ENCODE results near the gene LINC01488.

LINC01488 gene

GRCh38 chr11:69514771-69515170 lies 33.3 kb downstream of the LINC01488 start:
- H2AFZ ChIP-seq (ENCODE audit: low read depth, low read length, severe bottlenecking), result no peak overlapping the region
- TF ChIP-seq, protein P1, sequence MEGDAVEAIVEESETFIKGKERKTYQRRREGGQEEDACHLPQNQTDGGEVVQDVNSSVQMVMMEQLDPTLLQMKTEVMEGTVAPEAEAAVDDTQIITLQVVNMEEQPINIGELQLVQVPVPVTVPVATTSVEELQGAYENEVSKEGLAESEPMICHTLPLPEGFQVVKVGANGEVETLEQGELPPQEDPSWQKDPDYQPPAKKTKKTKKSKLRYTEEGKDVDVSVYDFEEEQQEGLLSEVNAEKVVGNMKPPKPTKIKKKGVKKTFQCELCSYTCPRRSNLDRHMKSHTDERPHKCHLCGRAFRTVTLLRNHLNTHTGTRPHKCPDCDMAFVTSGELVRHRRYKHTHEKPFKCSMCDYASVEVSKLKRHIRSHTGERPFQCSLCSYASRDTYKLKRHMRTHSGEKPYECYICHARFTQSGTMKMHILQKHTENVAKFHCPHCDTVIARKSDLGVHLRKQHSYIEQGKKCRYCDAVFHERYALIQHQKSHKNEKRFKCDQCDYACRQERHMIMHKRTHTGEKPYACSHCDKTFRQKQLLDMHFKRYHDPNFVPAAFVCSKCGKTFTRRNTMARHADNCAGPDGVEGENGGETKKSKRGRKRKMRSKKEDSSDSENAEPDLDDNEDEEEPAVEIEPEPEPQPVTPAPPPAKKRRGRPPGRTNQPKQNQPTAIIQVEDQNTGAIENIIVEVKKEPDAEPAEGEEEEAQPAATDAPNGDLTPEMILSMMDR (IDR thresholded peaks at IDR 0.05; ENCODE audit: insufficient read depth, low read length, poor library complexity, severe bottlenecking), result no peak
- TF ChIP-seq EZH2phosphoT487 (conservative IDR thresholded peaks at IDR 0.05; ENCODE audit: low read length), result no peak
- no peak overlapping the region for H3K4me2 ChIP-seq (ENCODE audit: low read depth, low read length, poor library complexity, severe bottlenecking)
- no peaks in the 10 kb centered on the region for H3K79me2 ChIP-seq (ENCODE audit: insufficient read depth, low read length)
- H3K27me3 ChIP-seq (ENCODE audit: low read length), result no peaks in the 10 kb centered on the region
- no peaks in the 10 kb centered on the region for H3K9me3 ChIP-seq (ENCODE audit: insufficient read depth, low read length)
- no peak overlapping the region for H3K9ac ChIP-seq (ENCODE audit: low read length)
- no peaks in the 10 kb centered on the region for H3F3A ChIP-seq (ENCODE audit: insufficient read depth)
- no peaks in the 10 kb centered on the region for H4K20me1 ChIP-seq (ENCODE audit: low read depth, low read length)
- no peak overlapping the region for H3K4me3 ChIP-seq (ENCODE audit: insufficient read depth, low read length, poor library complexity, severe bottlenecking)
- no peak overlapping the region for H3K27ac ChIP-seq (ENCODE audit: low read depth, low read length)
- H3K36me3 ChIP-seq (ENCODE audit: low read length), result no peaks in the 10 kb centered on the region
- no peaks in the 10 kb centered on the region for H3K9me2 ChIP-seq (replicated peaks; ENCODE audit: insufficient read depth, low read length)

DNA sequence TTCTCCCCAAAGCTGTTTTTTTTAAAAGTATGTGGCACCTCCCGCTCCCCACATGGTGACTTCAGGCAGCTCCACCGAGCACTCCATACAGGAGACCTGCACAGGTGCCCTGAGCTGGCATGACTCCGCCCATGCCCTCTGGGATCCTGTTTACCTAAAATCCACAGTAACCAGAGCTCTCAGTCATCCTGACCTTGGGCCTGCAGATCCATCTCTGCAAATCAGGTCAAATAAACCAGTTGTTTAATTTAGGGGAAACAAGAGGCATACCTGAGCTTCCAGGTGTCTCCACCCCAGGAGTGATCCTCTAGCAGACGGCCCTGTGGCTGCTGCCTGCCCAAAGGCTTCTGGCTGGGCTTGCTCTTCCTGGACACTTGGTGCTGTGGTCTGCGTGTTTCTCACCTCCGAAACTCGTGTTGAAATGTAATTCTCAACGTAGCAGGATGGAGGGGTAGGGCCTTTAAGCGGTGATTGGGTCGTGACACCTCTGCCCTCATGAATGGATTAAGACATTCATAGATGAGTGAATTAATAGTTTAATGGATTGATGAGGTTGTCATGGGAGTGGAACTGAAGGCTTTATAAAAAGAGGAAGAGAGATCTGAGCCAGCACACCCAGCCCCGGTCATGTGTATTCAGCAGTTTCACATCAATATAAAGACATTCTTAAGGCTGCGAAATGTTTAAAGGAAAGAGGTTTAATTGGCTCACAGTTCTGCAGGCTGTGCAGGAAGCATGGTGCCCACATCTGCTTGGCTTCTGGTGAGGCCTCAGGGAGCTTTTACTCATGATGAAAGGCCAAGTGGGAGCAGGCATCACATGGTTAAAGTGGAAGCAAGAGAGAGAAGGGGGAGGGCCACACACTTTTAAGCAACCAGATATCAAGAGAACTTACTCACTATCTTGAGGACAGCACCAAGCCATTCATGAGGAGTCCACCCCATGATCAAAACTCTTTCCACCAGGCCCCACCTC lies 34.1 kb downstream of the LINC01488 start:
- H3K27ac ChIP-seq (ENCODE audit: low read depth, low read length), result no peak overlapping the region
- H3K36me3 ChIP-seq (ENCODE audit: low read length), result no peaks in the 10 kb centered on the region
- H3K4me2 ChIP-seq (ENCODE audit: low read depth, low read length, poor library complexity, severe bottlenecking), result no peak overlapping the region

DNA sequence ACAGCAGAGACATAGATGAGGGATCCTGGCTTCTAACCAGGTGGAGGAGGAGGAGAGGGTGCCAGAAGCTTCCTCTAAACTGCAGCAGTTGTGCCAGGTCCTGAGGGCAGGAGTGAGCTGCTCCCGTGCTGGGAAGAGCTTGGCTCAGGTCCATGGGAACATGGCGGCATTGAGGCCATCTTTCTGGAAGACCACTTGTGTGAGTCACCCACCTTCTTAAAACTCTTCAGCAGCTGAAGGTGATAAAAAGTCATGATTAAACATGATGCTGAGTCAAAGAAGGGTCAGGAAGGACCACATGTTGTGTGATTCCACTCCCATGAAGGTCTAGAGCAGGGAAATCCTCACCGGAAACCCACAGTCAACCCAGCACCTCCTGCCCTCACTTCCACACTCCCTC lies 35.1 kb downstream of the LINC01488 start:
- no peaks in the 10 kb centered on the region for H4K20me1 ChIP-seq (ENCODE audit: low read depth, low read length)
- no peaks in the 10 kb centered on the region for H3K27me3 ChIP-seq (ENCODE audit: low read length)
- H3K9me2 ChIP-seq (replicated peaks; ENCODE audit: insufficient read depth, low read length), result no peaks in the 10 kb centered on the region
- no peak for TF ChIP-seq EZH2phosphoT487 (conservative IDR thresholded peaks at IDR 0.05; ENCODE audit: low read length)
- TF ChIP-seq, protein P1 (IDR thresholded peaks at IDR 0.05; ENCODE audit: insufficient read depth, low read length, poor library complexity, severe bottlenecking), result no peak
- no peak overlapping the region for H3K9ac ChIP-seq (ENCODE audit: low read length)
- no peak overlapping the region for H3K27ac ChIP-seq (ENCODE audit: low read depth, low read length)
- H3K4me2 ChIP-seq (ENCODE audit: low read depth, low read length, poor library complexity, severe bottlenecking), result no peak overlapping the region
- no peaks in the 10 kb centered on the region for H3F3A ChIP-seq (ENCODE audit: insufficient read depth)
- no peaks in the 10 kb centered on the region for H3K36me3 ChIP-seq (ENCODE audit: low read length)
- no peak overlapping the region for H2AFZ ChIP-seq (ENCODE audit: low read depth, low read length, severe bottlenecking)
- no peaks in the 10 kb centered on the region for H3K9me3 ChIP-seq (ENCODE audit: insufficient read depth, low read length)
- H3K4me3 ChIP-seq (ENCODE audit: insufficient read depth, low read length, poor library complexity, severe bottlenecking), result no peak overlapping the region
- H3K79me2 ChIP-seq (ENCODE audit: insufficient read depth, low read length), result no peaks in the 10 kb centered on the region

More for the DNA sequence above, 34.1 kb downstream of the LINC01488 start:
- no peak for TF ChIP-seq EZH2phosphoT487 (conservative IDR thresholded peaks at IDR 0.05; ENCODE audit: low read length)
- TF ChIP-seq, protein P1 (IDR thresholded peaks at IDR 0.05; ENCODE audit: insufficient read depth, low read length, poor library complexity, severe bottlenecking), result no peak
- H3K9me2 ChIP-seq (replicated peaks; ENCODE audit: insufficient read depth, low read length), result no peaks in the 10 kb centered on the region
- no peak overlapping the region for H3K4me3 ChIP-seq (ENCODE audit: insufficient read depth, low read length, poor library complexity, severe bottlenecking)
- H3F3A ChIP-seq (ENCODE audit: insufficient read depth), result no peaks in the 10 kb centered on the region
- H3K27me3 ChIP-seq (ENCODE audit: low read length), result no peaks in the 10 kb centered on the region
- H2AFZ ChIP-seq (ENCODE audit: low read depth, low read length, severe bottlenecking), result no peak overlapping the region
- H4K20me1 ChIP-seq (ENCODE audit: low read depth, low read length), result no peaks in the 10 kb centered on the region
- no peaks in the 10 kb centered on the region for H3K9me3 ChIP-seq (ENCODE audit: insufficient read depth, low read length)
- H3K79me2 ChIP-seq (ENCODE audit: insufficient read depth, low read length), result no peaks in the 10 kb centered on the region
- H3K9ac ChIP-seq (ENCODE audit: low read length), result no peak overlapping the region

All from SU-DHL-6 (cell line).